Epithelial cell of proximal tubule (primary cell): ENCODE data around the gene TRIP11. TPM values are rescaled to one million over a fixed set of nuclear protein-coding genes. Genes with fewer than 3 reads are reported as not detected.
"Not testable (repeated sequence)": the region's sequence is repeated elsewhere in the genome, so short reads cannot be mapped to it uniquely, and the experiment has no call there.

Experiments
- DNase-seq: peaks from one replicate; pipeline ENCODE4 v3.0.0-alpha.2; 2011; ENCODE audit warnings: low read depth
- H3K4me3 ChIP-seq: 2 replicates; pipeline ENCODE4 v1.5.1; 2011; ENCODE audit warnings: low read depth, mild to moderate bottlenecking, low read length
- total RNA-seq: library from RNA; depleted of rRNA; stranded (reverse); fragments of >200 nt; gene quantifications from 2 replicates; pipeline ENCODE4 v1.2.3, GENCODE V29; 2015
- TF ChIP-seq, protein P1 (sequence below): conservative IDR thresholded peaks from 2 replicates; pipeline ENCODE4 v1.5.1; 2012; ENCODE audit warnings: low read depth, mild to moderate bottlenecking, low read length

TRIP11 gene
- total RNA-seq: 12.0 and 15.1 TPM in 2 replicates

DNA sequence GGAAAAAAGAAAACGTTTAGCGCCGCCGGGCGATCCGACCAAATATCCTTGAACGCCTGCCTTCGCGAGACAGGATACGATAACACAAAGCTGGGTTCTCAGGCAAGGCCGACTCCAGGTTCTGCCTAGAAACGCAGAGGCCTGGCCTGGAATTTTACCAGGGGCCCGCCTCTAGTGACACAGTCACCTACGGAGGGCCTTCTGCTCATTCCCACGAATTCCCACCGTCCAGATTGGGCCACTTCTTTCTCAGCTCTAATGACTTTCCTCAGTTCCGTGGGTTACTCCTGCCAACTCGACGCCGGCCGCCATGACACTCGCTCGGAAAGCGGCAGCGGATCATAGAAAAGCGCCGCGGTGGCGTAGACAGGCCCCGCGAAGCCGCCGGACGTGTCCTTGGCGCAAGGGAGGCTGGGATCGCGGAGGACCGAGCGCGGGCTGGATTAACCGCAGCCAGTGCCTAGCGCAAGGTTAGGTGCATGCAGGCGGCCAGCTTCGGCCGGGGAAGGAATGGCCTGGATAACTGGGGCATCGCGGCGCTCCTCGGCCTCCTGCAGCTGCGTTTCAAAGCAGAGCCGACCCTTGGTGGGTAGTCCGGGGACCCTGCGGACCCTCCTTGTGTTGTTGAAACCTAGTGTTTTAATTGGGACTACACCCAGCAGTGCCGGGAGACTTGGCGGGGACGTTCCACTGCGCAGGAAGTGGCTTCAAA lies at the start of gene TRIP11:
Gene TRIP11 (minus strand): TSS at position 341 of the 712 bp plus-strand sequence. CDS start 374 bp downstream, outside the sequence.
- no peak for DNase-seq
- TF ChIP-seq, protein P1, sequence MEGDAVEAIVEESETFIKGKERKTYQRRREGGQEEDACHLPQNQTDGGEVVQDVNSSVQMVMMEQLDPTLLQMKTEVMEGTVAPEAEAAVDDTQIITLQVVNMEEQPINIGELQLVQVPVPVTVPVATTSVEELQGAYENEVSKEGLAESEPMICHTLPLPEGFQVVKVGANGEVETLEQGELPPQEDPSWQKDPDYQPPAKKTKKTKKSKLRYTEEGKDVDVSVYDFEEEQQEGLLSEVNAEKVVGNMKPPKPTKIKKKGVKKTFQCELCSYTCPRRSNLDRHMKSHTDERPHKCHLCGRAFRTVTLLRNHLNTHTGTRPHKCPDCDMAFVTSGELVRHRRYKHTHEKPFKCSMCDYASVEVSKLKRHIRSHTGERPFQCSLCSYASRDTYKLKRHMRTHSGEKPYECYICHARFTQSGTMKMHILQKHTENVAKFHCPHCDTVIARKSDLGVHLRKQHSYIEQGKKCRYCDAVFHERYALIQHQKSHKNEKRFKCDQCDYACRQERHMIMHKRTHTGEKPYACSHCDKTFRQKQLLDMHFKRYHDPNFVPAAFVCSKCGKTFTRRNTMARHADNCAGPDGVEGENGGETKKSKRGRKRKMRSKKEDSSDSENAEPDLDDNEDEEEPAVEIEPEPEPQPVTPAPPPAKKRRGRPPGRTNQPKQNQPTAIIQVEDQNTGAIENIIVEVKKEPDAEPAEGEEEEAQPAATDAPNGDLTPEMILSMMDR: no peak
- H3K4me3 ChIP-seq: peak within 1 kb of the TSS; percentile 81

DNA sequence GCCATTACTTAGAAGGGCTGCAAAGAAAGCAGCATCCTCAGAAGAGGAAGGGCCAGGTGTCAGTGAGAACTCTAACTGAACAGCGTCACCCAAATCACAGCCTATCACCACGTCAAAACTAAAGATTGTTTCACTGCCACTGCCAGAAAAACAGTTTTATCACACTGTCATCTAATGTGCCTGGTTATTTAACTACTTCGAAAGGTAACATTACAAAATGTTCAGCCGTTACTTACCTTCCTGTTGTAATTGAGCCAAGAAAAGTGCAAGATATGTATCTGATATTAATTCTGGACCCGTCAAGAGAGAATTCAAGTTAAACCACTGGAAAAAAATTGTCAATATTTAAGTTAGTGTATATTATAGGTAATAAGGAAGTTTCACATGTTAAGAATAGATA lies 48.6 kb upstream of the TRIP11 start:
- H3K4me3 ChIP-seq: no peak overlapping the region
- TF ChIP-seq, protein P1: no peak
- DNase-seq: no peak

DNA sequence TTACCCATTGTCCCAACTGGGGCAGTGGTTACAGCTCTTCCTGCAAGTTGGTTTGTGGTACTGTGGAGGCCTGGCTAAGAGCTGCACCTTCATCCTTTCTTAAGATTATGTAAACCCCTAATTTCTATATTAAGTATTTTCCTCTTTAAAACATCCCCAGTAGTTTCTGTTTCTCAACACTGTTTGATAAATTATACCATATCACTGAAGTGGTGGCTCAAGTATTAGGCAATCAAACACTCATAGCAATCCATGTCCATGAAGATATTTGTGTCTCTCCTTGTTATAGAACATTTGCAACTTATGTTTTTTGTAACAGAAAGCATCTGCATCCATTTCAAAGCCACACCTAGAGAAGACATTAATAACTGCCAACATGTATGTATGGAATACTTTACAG lies 34.7 kb upstream of the TRIP11 start:
- TF ChIP-seq, protein P1: no peak
- H3K4me3 ChIP-seq: no peak overlapping the region
- DNase-seq: no peak

DNA sequence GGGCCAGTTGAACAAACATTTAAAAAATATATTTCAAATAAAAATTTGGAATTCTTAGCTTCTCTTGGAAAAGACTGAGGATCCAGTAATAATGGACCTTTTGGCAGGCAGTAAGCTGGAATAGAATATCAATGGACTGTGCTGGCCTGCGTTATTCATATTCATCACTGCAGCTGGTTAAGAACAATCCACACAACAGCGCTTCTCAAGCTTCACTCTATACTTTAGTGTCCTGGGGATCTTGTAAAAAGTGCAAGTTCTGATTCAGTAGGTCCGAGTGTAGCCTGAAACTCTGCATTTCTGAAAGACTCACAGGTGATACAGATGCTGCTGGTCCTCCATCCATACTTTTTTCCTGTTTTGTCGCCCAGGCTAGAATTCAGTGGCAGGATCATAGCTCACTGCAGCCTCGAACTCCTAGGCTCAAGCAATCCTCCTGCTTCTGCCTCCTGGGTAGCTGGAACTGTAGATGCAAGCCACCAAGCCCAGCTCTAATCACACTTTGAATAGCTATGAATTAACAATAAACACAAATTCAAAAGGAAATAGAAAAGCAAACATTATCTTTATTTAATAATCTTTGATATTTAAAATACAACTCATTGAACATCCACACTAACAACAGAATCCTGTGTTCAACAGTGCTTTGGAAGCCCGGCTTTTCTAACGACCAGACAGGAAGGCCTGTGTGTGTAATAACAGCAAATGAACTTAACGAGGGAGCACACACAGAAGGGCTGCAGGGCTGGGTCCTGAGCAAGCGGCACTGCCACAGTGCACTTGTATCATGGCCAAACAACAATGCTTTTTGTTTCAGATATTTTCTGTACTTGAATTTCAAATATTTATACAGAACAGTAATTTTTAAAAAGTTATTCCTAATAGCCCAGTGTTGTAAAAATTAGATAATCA lies 18.4 kb upstream of the TRIP11 start:
- H3K4me3 ChIP-seq: no peak overlapping the region
- DNase-seq: no peak
- TF ChIP-seq, protein P1: no peak

DNA sequence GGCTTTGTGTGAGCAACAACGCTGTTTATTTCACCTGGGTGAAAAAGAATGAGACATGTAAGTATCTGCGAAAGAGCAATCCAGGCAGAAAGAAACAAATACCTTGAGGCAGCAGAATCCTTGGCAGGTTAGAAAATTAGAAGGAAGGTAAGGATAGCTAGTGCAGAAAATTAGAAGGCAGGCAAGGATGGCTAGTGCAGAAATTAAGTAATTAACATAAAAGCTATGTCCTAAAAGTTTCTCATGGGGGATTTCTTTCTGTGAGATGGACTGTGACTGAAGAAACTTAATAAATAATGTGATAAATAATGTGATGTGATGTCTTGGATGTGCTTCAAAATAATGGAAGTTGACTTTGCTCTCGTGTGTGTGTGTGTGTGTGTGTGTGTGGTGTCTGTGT lies 9.9 kb upstream of the TRIP11 start:
- no peak overlapping the region for H3K4me3 ChIP-seq
- no peak for DNase-seq
- TF ChIP-seq, protein P1: no peak

DNA sequence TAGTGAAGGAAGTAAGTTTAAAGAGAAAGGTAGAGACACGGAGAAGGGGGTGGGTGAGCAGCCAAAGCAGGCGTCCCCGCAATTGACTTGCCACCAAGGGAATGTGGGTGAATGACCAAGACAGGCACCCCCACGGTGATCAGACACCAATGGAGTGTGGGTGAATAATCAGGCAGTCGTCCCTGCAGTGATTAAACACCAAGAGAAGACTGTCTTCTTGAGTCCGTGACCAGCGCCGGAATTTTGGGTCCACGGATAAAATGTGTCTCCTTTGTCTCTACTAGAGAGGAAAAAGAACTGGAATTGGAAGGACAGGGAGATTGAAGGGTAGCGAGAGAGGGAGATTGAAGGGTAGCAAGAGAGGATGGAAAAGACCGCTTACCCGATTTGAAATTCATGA lies 9.4 kb upstream of the TRIP11 start:
- H3K4me3 ChIP-seq, DNase-seq: not testable (repeated sequence)

DNA sequence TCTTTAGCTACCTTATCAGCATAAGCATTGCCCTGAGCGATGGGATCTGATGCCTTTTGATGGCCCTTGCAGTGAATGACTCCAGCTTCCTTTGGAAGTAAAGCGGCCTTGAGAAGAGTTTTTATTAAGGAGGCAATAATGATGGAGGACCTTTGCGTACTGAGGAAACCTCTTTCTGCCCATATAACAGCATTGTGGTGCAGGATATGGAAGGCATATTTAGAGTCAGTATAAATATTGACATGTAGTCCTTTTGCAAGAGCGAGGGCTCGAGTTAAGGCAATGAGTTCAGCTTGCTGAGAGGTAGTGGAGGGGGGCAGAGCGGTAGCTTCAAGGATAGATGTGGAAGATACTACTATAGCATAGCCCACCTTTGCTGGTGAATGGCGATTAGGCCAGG lies 6.0 kb upstream of the TRIP11 start:
- not testable (repeated sequence) for DNase-seq, H3K4me3 ChIP-seq

DNA sequence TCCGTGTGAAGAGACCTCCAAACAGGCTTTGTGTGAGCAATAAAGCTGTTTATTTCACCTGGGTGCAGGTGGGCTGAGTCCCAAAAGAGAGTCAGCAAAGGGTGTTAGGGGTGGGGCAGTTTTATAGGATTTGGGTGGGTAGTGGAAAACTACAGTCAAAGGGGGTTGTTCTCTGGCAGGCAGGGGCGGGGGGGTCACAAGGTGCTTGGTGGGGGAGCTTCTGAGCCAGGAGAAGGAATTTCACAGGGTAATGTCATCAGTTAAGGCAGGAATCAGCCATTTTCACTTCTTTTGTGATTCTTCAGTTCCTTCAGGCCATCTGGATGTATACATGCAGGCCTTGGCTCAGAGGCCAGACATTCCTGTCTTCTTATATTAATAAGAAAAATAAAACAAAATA lies 1.9 kb upstream of the TRIP11 start:
- DNase-seq, H3K4me3 ChIP-seq: not testable (repeated sequence)
